ENCODE measurements around the gene RASGRP4.

DNA sequence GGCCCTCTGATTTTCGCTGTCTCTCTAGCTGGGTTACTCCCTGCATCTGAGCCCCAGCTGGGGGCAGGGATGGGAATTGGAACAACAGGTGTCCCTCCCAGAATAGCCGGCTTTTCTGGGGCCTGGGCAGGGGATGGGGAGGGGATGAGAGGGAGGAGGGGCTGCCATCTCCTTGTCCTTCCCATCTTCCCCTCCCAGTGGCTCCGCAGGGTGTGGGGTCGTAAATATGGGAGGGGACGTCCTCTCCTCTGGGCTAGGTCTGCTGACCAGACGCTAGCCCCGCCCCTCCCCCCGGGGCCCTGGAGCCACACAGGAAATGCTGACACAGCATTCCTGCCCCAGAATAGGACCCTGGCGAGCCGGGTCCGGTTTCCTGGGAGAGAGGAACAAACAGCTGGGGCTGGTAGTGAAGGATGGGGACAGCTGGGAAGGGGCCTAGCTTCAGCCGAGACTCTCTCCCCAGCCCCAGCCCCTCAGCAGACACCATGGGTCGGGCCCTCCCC is 8.6 kb upstream of the RASGRP4 start:
- TF ChIP-seq GATA2 (IDR thresholded peaks at IDR 0.05; ENCODE audit: low read depth, low read length) (no peak), GATA3 (IDR thresholded peaks at IDR 0.05; ENCODE audit: low read depth, low read length) (no peak)
